ENCODE results near the gene TSPAN32. TPM values are rescaled to one million over a fixed set of nuclear protein-coding genes. Genes with fewer than 3 reads are reported as not detected.

The TSPAN32 gene
- total RNA-seq, 1 donor: 0.43 TPM

GRCh38 chr11:2290351-2290841 is 11.4 kb upstream of the TSPAN32 start:
- no peak for TF ChIP-seq CTCF (IDR thresholded peaks at IDR 0.05; ENCODE audit: insufficient read depth, low read depth, low read length)
- no peak overlapping the region for H3K4me3 ChIP-seq (ENCODE audit: low read depth, low read length)
- DNase-seq (ENCODE audit: low read depth): no peak

DNA sequence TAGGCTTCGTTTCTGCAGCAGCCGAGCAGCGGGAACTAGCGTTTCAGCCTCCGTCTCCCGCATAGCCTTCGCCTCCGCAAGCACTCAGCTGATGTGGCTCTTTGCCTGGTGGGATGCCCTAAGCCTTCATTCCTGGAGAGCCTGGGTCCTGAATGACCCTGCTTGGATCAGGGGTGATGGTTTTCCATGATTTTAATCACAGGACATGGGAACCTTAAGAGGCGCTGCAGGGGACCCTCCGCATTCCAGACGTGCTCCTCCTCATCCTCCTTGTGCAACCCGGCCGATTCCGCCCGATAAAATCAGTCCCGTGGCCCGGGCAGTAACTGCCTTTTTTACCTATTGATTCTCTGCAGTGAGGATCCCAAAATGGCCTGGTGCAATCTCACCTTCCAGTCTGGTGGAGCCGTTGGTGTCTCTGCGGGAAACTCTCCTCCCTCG is 8.3 kb upstream of the TSPAN32 start:
- TF ChIP-seq CTCF (IDR thresholded peaks at IDR 0.05; ENCODE audit: insufficient read depth, low read depth, low read length): no peak
- H3K4me3 ChIP-seq (ENCODE audit: low read depth, low read length): no peak overlapping the region
- DNase-seq (ENCODE audit: low read depth): no peak

DNA sequence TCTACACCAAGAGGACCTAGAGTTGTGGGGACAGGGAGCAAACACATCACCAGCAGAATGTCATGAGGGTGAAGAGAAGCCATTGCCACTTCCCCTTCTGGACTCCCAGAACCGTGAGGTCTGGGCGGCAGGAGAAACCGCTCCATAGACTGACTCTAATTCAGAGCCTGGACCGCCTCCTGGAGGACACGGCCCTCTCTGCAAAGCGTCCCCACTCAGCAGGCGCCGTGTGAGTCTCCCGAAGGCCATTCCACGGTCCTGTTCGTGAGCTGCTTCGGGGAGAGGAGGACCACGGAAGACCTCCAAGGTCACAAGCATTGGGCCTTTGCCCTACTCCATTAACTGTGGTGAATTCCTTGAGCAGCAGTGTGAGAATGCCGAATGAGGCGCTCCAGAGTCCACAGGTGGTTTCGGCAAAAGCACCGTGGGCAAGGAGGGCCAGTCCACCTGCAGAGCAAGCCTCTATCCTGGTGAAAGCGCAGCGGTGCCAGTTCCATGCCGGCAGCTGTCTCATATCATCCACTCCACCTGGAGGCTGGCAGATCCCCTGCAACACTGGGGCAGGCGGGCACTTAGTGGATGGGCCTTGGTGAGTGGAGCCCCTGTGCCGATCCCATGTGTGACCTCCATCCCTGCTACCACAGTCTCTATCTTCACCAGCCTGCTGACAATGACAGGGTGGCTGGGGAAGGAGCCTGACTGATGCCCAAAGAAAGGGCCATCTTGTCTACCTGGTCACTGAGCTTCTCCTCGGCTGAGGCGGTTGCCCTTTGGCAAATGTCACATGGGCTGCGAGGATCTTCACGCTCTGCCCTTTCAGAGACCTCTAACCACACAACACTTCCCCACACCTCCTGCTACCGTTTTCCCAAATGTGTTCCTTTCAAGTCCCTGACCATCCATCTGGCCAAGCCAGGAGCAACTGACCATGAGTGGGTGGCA is 7.6 kb upstream of the TSPAN32 start:
- DNase-seq (ENCODE audit: low read depth): no peak
- no peak overlapping the region for H3K4me3 ChIP-seq (ENCODE audit: low read depth, low read length)
- TF ChIP-seq CTCF (IDR thresholded peaks at IDR 0.05; ENCODE audit: insufficient read depth, low read depth, low read length): no peak

GRCh38 chr11:2294926-2295290 is 6.9 kb upstream of the TSPAN32 start:
- no peak for TF ChIP-seq CTCF (IDR thresholded peaks at IDR 0.05; ENCODE audit: insufficient read depth, low read depth, low read length)
- no peak overlapping the region for H3K4me3 ChIP-seq (ENCODE audit: low read depth, low read length)

DNA sequence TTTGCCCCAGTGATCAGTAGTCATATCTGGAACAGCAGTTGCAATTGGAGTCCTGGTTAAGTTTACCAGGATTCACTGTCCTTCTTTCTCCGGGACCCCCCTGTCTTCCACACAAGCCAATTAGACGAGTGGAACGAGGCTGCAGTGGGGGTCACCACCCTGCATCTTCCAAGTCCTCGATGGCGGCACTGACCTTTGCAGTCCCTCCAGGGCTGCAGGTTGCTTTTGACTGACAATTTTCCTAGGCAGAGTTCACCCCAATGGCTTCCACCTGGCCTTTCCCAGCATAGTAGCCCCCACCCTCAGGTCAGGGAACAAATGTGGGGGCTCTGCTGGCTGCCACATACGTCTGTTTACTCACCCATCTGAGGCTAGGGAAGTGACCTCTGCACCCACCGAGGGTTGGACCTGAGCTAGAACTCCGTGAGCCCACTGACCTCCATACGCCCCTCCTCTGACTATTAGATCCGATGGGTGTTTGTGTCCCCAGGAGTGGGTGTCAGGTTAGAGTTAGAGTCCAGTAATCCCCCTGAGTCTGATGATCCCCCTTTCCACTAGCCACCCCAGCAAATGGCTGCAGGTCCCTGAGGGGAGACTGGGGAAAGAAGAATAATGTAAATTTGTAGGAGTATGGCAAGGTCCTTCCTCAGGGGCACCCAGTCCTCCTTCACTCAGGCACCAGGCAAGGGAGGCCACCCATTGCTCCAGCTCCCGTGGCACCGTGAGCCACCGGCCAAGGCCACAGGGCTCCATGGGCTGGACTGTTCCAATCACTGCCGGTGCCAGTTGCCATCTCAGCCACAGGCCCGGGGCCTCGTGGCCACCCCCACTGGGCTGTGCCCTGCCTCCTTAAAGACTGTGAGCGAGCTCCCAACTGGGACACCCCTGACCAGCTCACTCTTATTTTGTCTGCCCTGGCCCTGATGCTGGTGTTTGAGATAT is 5.6 kb upstream of the TSPAN32 start:
- DNase-seq (ENCODE audit: low read depth): no peak
- no peak overlapping the region for H3K4me3 ChIP-seq (ENCODE audit: low read depth, low read length)
- no peak for TF ChIP-seq CTCF (IDR thresholded peaks at IDR 0.05; ENCODE audit: insufficient read depth, low read depth, low read length)

More at GRCh38 chr11:2294926-2295290, 6.9 kb upstream of the TSPAN32 start:
- DNase-seq (ENCODE audit: low read depth): no peak

DNA sequence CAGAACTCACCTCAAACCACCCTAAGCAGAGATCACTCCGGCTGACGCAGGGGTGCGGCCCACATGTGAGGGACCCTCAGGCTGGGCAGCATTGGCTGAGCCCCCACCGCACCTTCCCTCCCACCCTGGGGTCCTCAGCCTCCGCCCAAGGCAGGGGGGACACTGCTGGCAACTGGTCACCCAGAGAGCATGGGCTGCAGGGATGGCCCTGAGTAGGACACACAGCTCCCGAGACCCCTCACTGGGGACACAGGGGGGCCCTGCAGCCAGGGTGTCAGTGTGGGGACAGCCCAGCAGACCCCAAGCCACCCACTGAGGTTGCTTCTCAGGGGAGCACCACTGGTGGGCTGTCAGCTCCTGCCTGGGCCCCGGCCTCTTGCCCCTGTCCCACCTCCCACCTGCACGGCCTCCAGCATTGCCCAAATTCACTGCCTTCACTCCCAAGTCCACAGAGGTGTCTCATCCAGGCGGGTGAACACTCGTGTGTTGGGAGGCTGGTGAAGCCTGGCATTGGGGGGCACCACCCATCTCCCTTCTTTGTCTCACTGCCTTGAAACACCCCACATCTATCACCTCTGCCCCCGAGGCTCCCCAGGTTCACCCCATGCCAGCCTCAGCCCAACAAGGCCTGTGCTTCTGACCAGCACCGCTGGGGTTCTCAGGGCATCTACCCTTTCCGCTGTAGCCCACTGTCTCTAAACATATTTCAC is 4.7 kb upstream of the TSPAN32 start:
- H3K4me3 ChIP-seq (ENCODE audit: low read depth, low read length): no peak overlapping the region
- TF ChIP-seq CTCF (IDR thresholded peaks at IDR 0.05; ENCODE audit: insufficient read depth, low read depth, low read length): no peak
- DNase-seq (ENCODE audit: low read depth): no peak

Data from fibroblast of villous mesenchyme (primary cell).